SK-N-SH treated with all-trans-retinoic acid at 6 μM for 48 hours (cell line): ENCODE results near the gene DDRGK1.
A peak's percentile ranks its signal among the peaks of the same experiment; 100 is the strongest.

Source experiments
- ATAC-seq: fragments of 200-7000 bp; cut with Tn5 transposase; 3 replicates; pipeline ENCODE4 v1.9.1; 2020; ENCODE audit warnings: mild to moderate bottlenecking, moderate library complexity
- ARNTL ChIP-seq: fragments of 450-650 bp; formaldehyde crosslinking; IDR thresholded peaks from 2 replicates; pipeline ENCODE4 v1.5.0; 2020; ENCODE audit warnings: low read depth, mild to moderate bottlenecking, moderate library complexity, borderline replicate concordance
- BACH2 ChIP-seq: fragments of 250-450 bp; sonication (Bioruptor Pico); IDR thresholded peaks from 2 replicates; pipeline ENCODE4 v1.9.0; 2021; ENCODE audit warnings: mild to moderate bottlenecking, borderline replicate concordance
- CSDC2 ChIP-seq: fragments of 250-450 bp; sonication (Bioruptor Pico); IDR thresholded peaks from 2 replicates; pipeline ENCODE4 v1.5.0; 2020; ENCODE audit warnings: mild to moderate bottlenecking, moderate library complexity
- ESRRG ChIP-seq: fragments of 250-450 bp; sonication (Bioruptor Pico); IDR thresholded peaks from 2 replicates; pipeline ENCODE4 v1.6.1; 2021; ENCODE audit warnings: mild to moderate bottlenecking
- GLIS3 ChIP-seq: fragments of 250-450 bp; sonication (Bioruptor Pico); IDR thresholded peaks from 2 replicates; pipeline ENCODE4 v1.5.0; 2020; ENCODE audit warnings: mild to moderate bottlenecking, moderate library complexity
- ISL1 ChIP-seq: fragments of 250-450 bp; sonication (Bioruptor Pico); IDR thresholded peaks from 2 replicates; pipeline ENCODE4 v2.1.2; 2022; ENCODE audit warnings: mild to moderate bottlenecking, moderate library complexity
- OSR1 ChIP-seq: fragments of 250-450 bp; sonication (Bioruptor Pico); IDR thresholded peaks from 2 replicates; pipeline ENCODE4 v1.8.0; 2022; ENCODE audit warnings: moderate library complexity, mild to moderate bottlenecking, inconsistent platforms
- PATZ1 ChIP-seq: fragments of 250-450 bp; sonication (Bioruptor Pico); IDR thresholded peaks from 2 replicates; pipeline ENCODE4 v1.8.0; 2020; ENCODE audit warnings: mild to moderate bottlenecking, moderate library complexity, borderline replicate concordance
- PPARA ChIP-seq: fragments of 250-450 bp; sonication (Bioruptor Pico); IDR thresholded peaks from 2 replicates; pipeline ENCODE4 v1.5.0; 2020; ENCODE audit warnings: mild to moderate bottlenecking, borderline replicate concordance
- RARB ChIP-seq: fragments of 250-450 bp; sonication (Bioruptor Pico); IDR thresholded peaks from 2 replicates; pipeline ENCODE4 v1.8.0; 2021; ENCODE audit warnings: mild to moderate bottlenecking, moderate library complexity
- SNAI2 ChIP-seq: fragments of 250-450 bp; sonication (Bioruptor Pico); IDR thresholded peaks from 2 replicates; pipeline ENCODE4 v1.5.0; 2020; ENCODE audit warnings: mild to moderate bottlenecking, moderate library complexity
- TCF4 ChIP-seq: fragments of 250-450 bp; sonication (Bioruptor Pico); IDR thresholded peaks from 2 replicates; pipeline ENCODE4 v1.8.0; 2021; ENCODE audit warnings: mild to moderate bottlenecking, moderate library complexity, borderline replicate concordance
- TOX ChIP-seq: fragments of 250-450 bp; sonication (Bioruptor Pico); IDR thresholded peaks from 2 replicates; pipeline ENCODE4 v1.8.0; 2021; ENCODE audit warnings: mild to moderate bottlenecking, moderate library complexity, borderline replicate concordance
- ZC3H10 ChIP-seq: fragments of 250-450 bp; sonication (Bioruptor Pico); IDR thresholded peaks from 2 replicates; pipeline ENCODE4 v1.5.1; 2021; ENCODE audit warnings: mild to moderate bottlenecking, moderate library complexity
- ZFP3 ChIP-seq: fragments of 250-450 bp; sonication (Bioruptor Pico); IDR thresholded peaks from 2 replicates; pipeline ENCODE4 v1.5.0; 2020; ENCODE audit warnings: mild to moderate bottlenecking, moderate library complexity
- ZFP30 ChIP-seq: fragments of 450-650 bp; formaldehyde crosslinking; IDR thresholded peaks from 2 replicates; pipeline ENCODE4 v1.5.0; 2022; ENCODE audit warnings: mild to moderate bottlenecking, moderate library complexity
- ZNF565 ChIP-seq: fragments of 450-650 bp; formaldehyde crosslinking; conservative IDR thresholded peaks from 2 replicates; pipeline ENCODE4 v1.5.0; 2020; ENCODE audit warnings: low read depth, mild to moderate bottlenecking, moderate library complexity
- ZNF70 ChIP-seq: fragments of 450-650 bp; formaldehyde crosslinking; IDR thresholded peaks from 2 replicates; pipeline ENCODE4 v1.5.0; 2020; ENCODE audit warnings: mild to moderate bottlenecking, moderate library complexity
- ZNF8 ChIP-seq: fragments of 450-650 bp; formaldehyde crosslinking; IDR thresholded peaks from 2 replicates; pipeline ENCODE4 v1.5.0; 2020; ENCODE audit warnings: mild to moderate bottlenecking, moderate library complexity
- TF ChIP-seq, protein P1 (sequence below): fragments of 250-450 bp; sonication (Bioruptor Pico); IDR thresholded peaks from 2 replicates; pipeline ENCODE4 v1.5.1; 2021; ENCODE audit warnings: mild to moderate bottlenecking, moderate library complexity
- TF ChIP-seq, protein P2 (sequence below): fragments of 250-450 bp; sonication (Bioruptor Pico); IDR thresholded peaks from 2 replicates; pipeline ENCODE4 v1.8.0; 2021; ENCODE audit warnings: low read depth, mild to moderate bottlenecking, moderate library complexity, borderline replicate concordance
- TF ChIP-seq, protein P3 (sequence below): fragments of 250-450 bp; sonication (Bioruptor Pico); IDR thresholded peaks from 2 replicates; pipeline ENCODE4 v1.5.1; 2020; ENCODE audit warnings: low read depth, mild to moderate bottlenecking, moderate library complexity

DDRGK1 gene

DNA sequence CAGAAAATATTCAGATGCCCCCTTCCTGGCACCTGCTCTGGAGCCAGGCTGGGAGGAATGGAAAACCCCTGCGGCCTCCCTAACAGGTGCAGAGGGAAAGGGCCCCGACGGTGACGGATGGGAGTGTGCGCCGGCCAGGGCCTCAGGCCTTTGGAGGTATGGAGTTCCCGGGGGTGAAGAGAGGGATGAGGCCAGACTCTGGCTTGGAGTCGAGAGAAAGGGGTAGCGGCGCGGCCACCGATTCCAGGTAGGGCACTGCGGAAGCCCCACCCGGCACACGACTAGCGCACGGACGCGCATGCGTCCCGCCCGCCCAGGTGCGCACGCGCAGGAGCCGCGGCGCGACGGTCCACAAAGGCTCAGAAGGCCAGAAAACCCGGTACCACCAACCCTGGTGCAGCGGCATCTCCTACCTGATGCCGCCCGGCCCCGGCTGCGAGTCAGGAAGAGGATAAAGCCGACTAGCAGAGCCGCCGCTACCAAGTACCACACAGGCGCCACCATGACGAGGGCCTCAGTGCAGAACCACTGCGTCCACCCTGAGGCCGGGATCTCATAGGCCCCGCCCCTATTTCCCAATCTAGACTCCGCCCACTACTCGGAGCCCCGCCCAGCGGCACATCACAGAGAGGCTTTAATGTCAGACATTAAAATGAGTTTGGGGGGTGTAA lies at the start of gene DDRGK1:
Gene DDRGK1, minus strand, starts transcription at position 559 of the 671 bp plus-strand sequence. Its CDS starts 55 bp downstream, at position 504.
- ATAC-seq = peak; percentile 86

DNA sequence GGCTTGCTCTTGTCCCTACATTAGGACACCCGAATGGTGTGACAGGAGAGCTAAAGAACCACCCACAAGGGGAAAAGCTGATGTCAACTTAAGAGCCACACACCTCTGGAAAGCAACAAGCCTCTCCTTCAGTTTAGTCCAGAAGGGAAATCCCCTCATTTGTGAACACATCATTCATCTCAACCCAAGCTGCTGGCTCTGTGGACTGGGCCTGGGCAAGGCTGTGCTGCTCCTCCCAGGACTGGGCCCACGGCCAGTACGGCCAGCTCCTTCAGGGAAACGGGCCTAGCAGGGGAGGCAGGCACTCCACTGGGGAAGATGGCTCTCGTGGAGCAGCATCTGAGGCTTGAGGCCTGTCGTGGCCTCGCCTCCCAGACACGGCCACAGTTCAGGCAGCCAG lies 47.3 kb upstream of the DDRGK1 start:
- TF ChIP-seq, protein P1, sequence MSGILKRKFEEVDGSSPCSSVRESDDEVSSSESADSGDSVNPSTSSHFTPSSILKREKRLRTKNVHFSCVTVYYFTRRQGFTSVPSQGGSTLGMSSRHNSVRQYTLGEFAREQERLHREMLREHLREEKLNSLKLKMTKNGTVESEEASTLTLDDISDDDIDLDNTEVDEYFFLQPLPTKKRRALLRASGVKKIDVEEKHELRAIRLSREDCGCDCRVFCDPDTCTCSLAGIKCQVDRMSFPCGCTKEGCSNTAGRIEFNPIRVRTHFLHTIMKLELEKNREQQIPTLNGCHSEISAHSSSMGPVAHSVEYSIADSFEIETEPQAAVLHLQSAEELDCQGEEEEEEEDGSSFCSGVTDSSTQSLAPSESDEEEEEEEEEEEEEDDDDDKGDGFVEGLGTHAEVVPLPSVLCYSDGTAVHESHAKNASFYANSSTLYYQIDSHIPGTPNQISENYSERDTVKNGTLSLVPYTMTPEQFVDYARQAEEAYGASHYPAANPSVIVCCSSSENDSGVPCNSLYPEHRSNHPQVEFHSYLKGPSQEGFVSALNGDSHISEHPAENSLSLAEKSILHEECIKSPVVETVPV (CRISPR knock-in tag) = no peak
- TF ChIP-seq ESRRG (CRISPR knock-in tag) (no peak), ZFP3 (CRISPR knock-in tag) (no peak)

More for the DNA sequence above, at the start of gene DDRGK1:
- no peak for TF ChIP-seq ISL1 (CRISPR knock-in tag)
- no peak for TF ChIP-seq RARB (CRISPR knock-in tag)
- TF ChIP-seq, protein P1 (CRISPR knock-in tag) = no peak
- TF ChIP-seq ZNF70 = no peak
- TF ChIP-seq ZC3H10 = no peak
- TF ChIP-seq TOX (CRISPR knock-in tag) = no peak
- no peak for TF ChIP-seq ZNF8 (CRISPR knock-in tag)
- TF ChIP-seq ESRRG (CRISPR knock-in tag) = no peak

GRCh38 chr20:3250091-3250504 lies 45.6 kb upstream of the DDRGK1 start:
- peak; percentile 50 for ATAC-seq
- TF ChIP-seq TCF4 (CRISPR knock-in tag) (no peak), OSR1 (CRISPR knock-in tag) (no peak), SNAI2 (CRISPR knock-in tag) (no peak), ARNTL (CRISPR knock-in tag) (no peak), GLIS3 (no peak), RARB (CRISPR knock-in tag) (no peak), ZNF8 (CRISPR knock-in tag) (no peak), TOX (CRISPR knock-in tag) (no peak), PATZ1 (CRISPR knock-in tag) (no peak), PPARA (CRISPR knock-in tag) (no peak), ESRRG (CRISPR knock-in tag) (no peak), BACH2 (no peak), CSDC2 (CRISPR knock-in tag) (no peak), ISL1 (CRISPR knock-in tag) (no peak), ZNF565 (CRISPR knock-in tag) (no peak)
- TF ChIP-seq, protein P2, sequence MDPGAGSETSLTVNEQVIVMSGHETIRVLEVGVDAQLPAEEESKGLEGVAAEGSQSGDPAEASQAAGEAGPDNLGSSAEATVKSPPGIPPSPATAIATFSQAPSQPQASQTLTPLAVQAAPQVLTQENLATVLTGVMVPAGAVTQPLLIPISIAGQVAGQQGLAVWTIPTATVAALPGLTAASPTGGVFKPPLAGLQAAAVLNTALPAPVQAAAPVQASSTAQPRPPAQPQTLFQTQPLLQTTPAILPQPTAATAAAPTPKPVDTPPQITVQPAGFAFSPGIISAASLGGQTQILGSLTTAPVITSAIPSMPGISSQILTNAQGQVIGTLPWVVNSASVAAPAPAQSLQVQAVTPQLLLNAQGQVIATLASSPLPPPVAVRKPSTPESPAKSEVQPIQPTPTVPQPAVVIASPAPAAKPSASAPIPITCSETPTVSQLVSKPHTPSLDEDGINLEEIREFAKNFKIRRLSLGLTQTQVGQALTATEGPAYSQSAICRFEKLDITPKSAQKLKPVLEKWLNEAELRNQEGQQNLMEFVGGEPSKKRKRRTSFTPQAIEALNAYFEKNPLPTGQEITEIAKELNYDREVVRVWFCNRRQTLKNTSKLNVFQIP (CRISPR knock-in tag) = no peak

More for the DNA sequence above, 47.3 kb upstream of the DDRGK1 start:
- ATAC-seq = no peak

- TF ChIP-seq OSR1 (CRISPR knock-in tag) (no peak), ZFP30 (CRISPR knock-in tag) (no peak), TCF4 (CRISPR knock-in tag) (no peak), GLIS3 (no peak), PPARA (CRISPR knock-in tag) (no peak), SNAI2 (CRISPR knock-in tag) (no peak), BACH2 (no peak), ESRRG (CRISPR knock-in tag) (no peak), ZNF70 (no peak), ZNF8 (CRISPR knock-in tag) (no peak), CSDC2 (CRISPR knock-in tag) (no peak), RARB (CRISPR knock-in tag) (no peak)
- TF ChIP-seq, protein P3, sequence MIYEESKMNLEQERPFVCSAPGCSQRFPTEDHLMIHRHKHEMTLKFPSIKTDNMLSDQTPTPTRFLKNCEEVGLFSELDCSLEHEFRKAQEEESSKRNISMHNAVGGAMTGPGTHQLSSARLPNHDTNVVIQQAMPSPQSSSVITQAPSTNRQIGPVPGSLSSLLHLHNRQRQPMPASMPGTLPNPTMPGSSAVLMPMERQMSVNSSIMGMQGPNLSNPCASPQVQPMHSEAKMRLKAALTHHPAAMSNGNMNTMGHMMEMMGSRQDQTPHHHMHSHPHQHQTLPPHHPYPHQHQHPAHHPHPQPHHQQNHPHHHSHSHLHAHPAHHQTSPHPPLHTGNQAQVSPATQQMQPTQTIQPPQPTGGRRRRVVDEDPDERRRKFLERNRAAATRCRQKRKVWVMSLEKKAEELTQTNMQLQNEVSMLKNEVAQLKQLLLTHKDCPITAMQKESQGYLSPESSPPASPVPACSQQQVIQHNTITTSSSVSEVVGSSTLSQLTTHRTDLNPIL (CRISPR knock-in tag) = no peak
- TF ChIP-seq, protein P1 (CRISPR knock-in tag) = no peak
- ATAC-seq = no peak
These were observed 44.5 kb upstream of the DDRGK1 start for GRCh38 chr20:3248993-3249347.
